ENCODE data around the gene NGB. TPM values are rescaled to one million over a fixed set of nuclear protein-coding genes. Genes with fewer than 3 reads are reported as not detected.
A peak's percentile ranks its signal among the peaks of the same experiment; 100 is the strongest.

NGB gene
- total and polyA plus RNA-seq, 7 experiments from 2014 or later = not detected

- ChIA-PET CTCF (interaction anchor here (0.6 kb wide), 1 partner anchor 281 kb away, joined by 3 read pairs; the partner anchor contains the start of gene IRF2BPL), POLR2A (interaction anchor here (0.7 kb wide), 1 partner anchor 13 kb away, joined by 3 read pairs; no protein-coding TSS in a partner anchor)
- Histone ChIP-seq H3K4me1 (ENCODE audit: control insufficient read depth in 2 of 2, insufficient read depth in 2 of 2, low read length in 2 of 2) (no peaks in the 10 kb centered on the region), H3K27me3 (ENCODE audit: control insufficient read depth in 2 of 2, insufficient read depth in 2 of 2, low read length in 2 of 2) (no peaks in the 10 kb centered on the region), H3K36me3 (ENCODE audit: control insufficient read depth in 2 of 3, insufficient read depth in 3 of 3, low read length in 3 of 3) (no peaks in the 10 kb centered on the region), H3K9me3 (ENCODE audit: control insufficient read depth in 2 of 3, low read length in 3 of 3) (no peaks in the 10 kb centered on the region), H3K27ac (ENCODE audit: low read depth, low read length) (no peak overlapping the region), H3K4me3 (ENCODE audit: low read length) (no peak overlapping the region)
- Mint-ChIP-seq H3K4me3 (no peak overlapping the region), H3K4me1 (peaks cover 0 to 7% (median 6%) of the 10 kb centered on the region in 7 donors), H3K36me3 (peaks cover 0 to 15% (median 0%) of the 10 kb centered on the region in 5 donors), H3K27me3 (no peaks in the 10 kb centered on the region), H3K9me3 (no peaks in the 10 kb centered on the region), H3K27ac (peak overlapping the region in 2 of 9 donors; percentile 30 to 63)
- intact Hi-C loops (cut with micrococcal nuclease) = loop anchor here in 1 of 2 donors (10.0 kb wide), 1 partner anchor 1256 kb away; no protein-coding TSS in a partner anchor
- ATAC-seq (no peak), DNase-seq (no peak)
Measured at GRCh38 chr14:77309131-77309530, 38.1 kb upstream of the NGB start.

DNA sequence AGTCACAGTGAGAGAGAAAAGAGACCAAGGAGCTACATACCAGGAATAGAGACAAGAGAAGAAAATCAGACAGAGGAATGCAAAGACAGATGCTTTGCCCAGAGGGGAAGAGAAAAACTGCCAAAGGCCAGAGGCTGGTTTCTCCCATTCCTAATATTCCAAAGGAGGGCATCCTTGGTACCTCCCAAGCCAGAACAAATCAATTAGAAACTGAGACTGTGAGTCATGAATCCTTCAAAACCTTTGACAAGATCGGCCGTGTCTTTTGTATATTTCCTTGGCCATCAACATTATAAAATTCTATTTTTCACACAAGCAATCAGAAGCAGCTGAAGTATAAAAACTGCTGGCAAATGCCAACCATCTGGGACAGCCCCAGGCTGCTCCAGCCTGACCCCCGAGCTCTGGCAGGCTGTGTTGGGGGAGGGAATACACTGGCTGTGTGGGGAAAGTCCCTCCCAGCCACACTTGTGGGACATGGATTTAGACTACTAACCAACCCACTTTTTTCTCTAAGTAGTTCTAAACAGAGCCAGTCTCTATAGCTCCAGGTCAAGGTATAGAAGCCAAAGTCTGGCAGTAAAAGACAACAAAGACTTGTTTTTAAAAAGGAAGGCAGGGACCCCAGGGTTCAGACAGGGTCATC, 36.0 kb upstream of the NGB start:
- Histone ChIP-seq H3K4me1 (ENCODE audit: control insufficient read depth in 2 of 2, insufficient read depth in 2 of 2, low read length in 2 of 2) (no peaks in the 10 kb centered on the region), H3K4me3 (ENCODE audit: low read length) (no peak overlapping the region), H3K9me3 (ENCODE audit: control insufficient read depth in 2 of 3, low read length in 3 of 3) (no peaks in the 10 kb centered on the region), H3K27me3 (ENCODE audit: control insufficient read depth in 2 of 2, insufficient read depth in 2 of 2, low read length in 2 of 2) (no peaks in the 10 kb centered on the region), H3K36me3 (ENCODE audit: control insufficient read depth in 2 of 3, insufficient read depth in 3 of 3, low read length in 3 of 3) (no peaks in the 10 kb centered on the region), H3K27ac (ENCODE audit: low read depth, low read length) (no peak overlapping the region)
- intact Hi-C loops (cut with micrococcal nuclease) = loop anchor here in 1 of 2 donors (10.0 kb wide), 1 partner anchor 1258 kb away; no protein-coding TSS in a partner anchor
- ATAC-seq = no peak
- CTCF ChIA-PET = interaction anchor here (1.0 to 1.9 kb wide), 2 partner anchors 9 to 19 kb away, joined by 3 to 10 read pairs; no protein-coding TSS in a partner anchor
- peaks cover 0 to 22% (median 6%) of the 10 kb centered on the region in 7 donors for H3K4me1 Mint-ChIP-seq
- no peaks in the 10 kb centered on the region for H3K27me3 Mint-ChIP-seq
- H3K36me3 Mint-ChIP-seq = peaks cover 0 to 21% (median 5%) of the 10 kb centered on the region in 5 donors
- no peaks in the 10 kb centered on the region for H3K9me3 Mint-ChIP-seq
- POLR2A ChIA-PET = no interaction called here
- DNase-seq = no peak
- H3K4me3 Mint-ChIP-seq = no peak overlapping the region
- H3K27ac Mint-ChIP-seq = no peak overlapping the region

DNA sequence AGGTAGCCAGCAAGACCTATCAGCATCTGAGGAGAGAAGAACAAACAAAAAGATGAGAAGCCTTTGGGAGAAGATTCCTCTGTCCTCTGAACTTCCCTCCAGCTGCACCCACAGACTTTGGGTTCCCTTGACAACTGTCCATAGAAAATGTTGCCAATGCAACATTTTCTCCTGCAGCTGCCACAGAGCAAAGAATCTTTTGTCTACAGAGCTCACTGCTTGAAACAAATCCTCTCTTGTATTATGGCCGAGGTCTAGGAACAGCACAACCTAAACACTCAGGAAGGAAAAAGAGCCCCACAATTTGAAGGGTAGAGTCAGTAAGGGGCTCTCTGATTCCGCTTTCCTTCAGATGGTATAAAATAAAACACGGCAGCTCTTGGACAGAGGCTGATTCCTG, 35.4 kb upstream of the NGB start:
- CTCF ChIA-PET = interaction anchor here (1.9 kb wide), 1 partner anchor 10 kb away, joined by 10 read pairs; no protein-coding TSS in a partner anchor
- no peak overlapping the region for H3K27ac Mint-ChIP-seq

DNA sequence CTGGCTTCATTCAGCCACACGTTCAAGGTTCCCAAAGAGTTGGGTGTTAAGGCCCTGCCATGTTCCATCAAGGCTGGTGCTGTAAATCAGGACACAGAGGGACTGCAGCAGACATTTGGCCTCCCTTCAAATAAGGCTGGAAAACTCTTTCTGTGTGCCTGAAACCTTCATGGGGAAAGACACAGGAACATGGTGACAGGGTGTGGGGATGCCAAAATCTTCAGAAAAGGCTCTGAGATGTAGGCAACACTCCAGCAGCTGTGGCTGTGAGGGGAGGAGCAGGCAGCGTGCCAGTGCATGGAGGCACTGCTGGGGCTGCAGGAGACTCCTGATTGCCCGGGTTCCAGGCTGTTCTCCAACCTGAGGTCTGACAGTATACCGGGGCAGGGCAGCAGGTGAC, 34.7 kb upstream of the NGB start:
- Histone ChIP-seq H3K4me1 (ENCODE audit: control insufficient read depth in 2 of 2, insufficient read depth in 2 of 2, low read length in 2 of 2) (no peaks in the 10 kb centered on the region), H3K27ac (ENCODE audit: low read depth, low read length) (no peak overlapping the region), H3K36me3 (ENCODE audit: control insufficient read depth in 2 of 3, insufficient read depth in 3 of 3, low read length in 3 of 3) (no peaks in the 10 kb centered on the region), H3K9me3 (ENCODE audit: control insufficient read depth in 2 of 3, low read length in 3 of 3) (no peaks in the 10 kb centered on the region), H3K27me3 (ENCODE audit: control insufficient read depth in 2 of 2, insufficient read depth in 2 of 2, low read length in 2 of 2) (no peaks in the 10 kb centered on the region), H3K4me3 (ENCODE audit: low read length) (no peak overlapping the region)
- Mint-ChIP-seq H3K36me3 (peaks cover 0 to 21% (median 5%) of the 10 kb centered on the region in 5 donors), H3K4me3 (no peak overlapping the region), H3K27me3 (no peaks in the 10 kb centered on the region), H3K27ac (no peak overlapping the region), H3K4me1 (peaks cover 0 to 22% (median 6%) of the 10 kb centered on the region in 7 donors), H3K9me3 (no peaks in the 10 kb centered on the region)
- DNase-seq (no peak), ATAC-seq (no peak)
- ChIA-PET CTCF (interaction anchor here (2.3 kb wide), 1 partner anchor 10 kb away, joined by 11 read pairs; no protein-coding TSS in a partner anchor), POLR2A (no interaction called here)
- intact Hi-C loops (cut with micrococcal nuclease) = loop anchor here in 1 of 2 donors (10.0 kb wide), 1 partner anchor 1259 kb away; no protein-coding TSS in a partner anchor

More for the DNA sequence above, 35.4 kb upstream of the NGB start:
- Mint-ChIP-seq H3K27me3 (no peaks in the 10 kb centered on the region), H3K9me3 (no peaks in the 10 kb centered on the region), H3K36me3 (peaks cover 0 to 21% (median 5%) of the 10 kb centered on the region in 5 donors), H3K4me3 (no peak overlapping the region), H3K4me1 (peaks cover 0 to 22% (median 6%) of the 10 kb centered on the region in 7 donors)
- H3K4me3 ChIP-seq (ENCODE audit: low read length) = no peak overlapping the region
- POLR2A ChIA-PET = no interaction called here
- no peak overlapping the region for H3K27ac ChIP-seq (ENCODE audit: low read depth, low read length)
- DNase-seq = no peak
- H3K36me3 ChIP-seq (ENCODE audit: control insufficient read depth in 2 of 3, insufficient read depth in 3 of 3, low read length in 3 of 3) = no peaks in the 10 kb centered on the region
- no peaks in the 10 kb centered on the region for H3K4me1 ChIP-seq (ENCODE audit: control insufficient read depth in 2 of 2, insufficient read depth in 2 of 2, low read length in 2 of 2)
- H3K9me3 ChIP-seq (ENCODE audit: control insufficient read depth in 2 of 3, low read length in 3 of 3) = no peaks in the 10 kb centered on the region
- H3K27me3 ChIP-seq (ENCODE audit: control insufficient read depth in 2 of 2, insufficient read depth in 2 of 2, low read length in 2 of 2) = no peaks in the 10 kb centered on the region
- ATAC-seq = no peak
- intact Hi-C loops (cut with micrococcal nuclease) = loop anchor here in 1 of 2 donors (10.0 kb wide), 1 partner anchor 1258 kb away; no protein-coding TSS in a partner anchor

DNA sequence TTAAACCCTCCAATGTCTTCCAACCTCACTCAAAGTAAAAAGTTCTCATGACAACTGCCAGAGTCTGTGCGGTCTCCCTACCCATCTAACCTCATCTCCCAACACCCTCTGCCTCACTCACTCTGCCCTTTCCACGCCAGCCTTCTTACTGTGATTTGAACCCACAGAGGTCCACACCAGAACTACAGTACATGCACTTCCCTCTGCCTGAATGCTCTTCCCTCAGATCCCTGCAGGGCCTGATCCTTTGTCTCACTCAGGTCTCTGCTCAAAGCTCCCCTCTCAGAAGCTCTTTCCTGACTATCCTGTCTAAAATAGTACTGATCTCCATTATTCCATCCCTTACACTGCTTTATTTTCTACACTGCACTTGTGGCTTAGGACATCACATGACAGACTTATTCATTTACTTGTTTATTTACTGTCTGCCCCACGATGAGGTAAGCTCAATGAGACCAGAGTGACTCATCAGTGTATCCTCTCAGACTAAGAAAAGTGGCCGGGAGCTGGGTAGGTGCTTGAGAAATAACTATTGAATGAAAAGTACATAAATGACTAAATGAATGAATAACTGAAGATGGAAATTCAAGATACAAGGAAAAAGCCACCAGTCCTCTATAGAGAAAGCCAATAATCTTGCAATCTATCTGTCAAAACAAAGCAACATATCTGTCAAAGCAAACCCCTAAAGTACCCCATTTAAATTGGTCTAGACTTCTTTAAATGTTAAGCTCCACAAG, 32.6 kb upstream of the NGB start:
- Mint-ChIP-seq H3K27ac (peak overlapping the region in 3 of 9 donors; percentile 9 to 80 (median 50)), H3K4me3 (peak overlapping the region in 1 of 10 donors; percentile 42), H3K36me3 (peaks cover 0 to 23% (median 6%) of the 10 kb centered on the region in 5 donors), H3K27me3 (no peaks in the 10 kb centered on the region), H3K4me1 (peaks cover 0 to 15% (median 0%) of the 10 kb centered on the region in 7 donors), H3K9me3 (no peaks in the 10 kb centered on the region)
- Histone ChIP-seq H3K36me3 (ENCODE audit: control insufficient read depth in 2 of 3, insufficient read depth in 3 of 3, low read length in 3 of 3) (no peaks in the 10 kb centered on the region), H3K27me3 (ENCODE audit: control insufficient read depth in 2 of 2, insufficient read depth in 2 of 2, low read length in 2 of 2) (no peaks in the 10 kb centered on the region), H3K9me3 (ENCODE audit: control insufficient read depth in 2 of 3, low read length in 3 of 3) (no peaks in the 10 kb centered on the region), H3K27ac (ENCODE audit: low read depth, low read length) (no peak overlapping the region), H3K4me1 (ENCODE audit: control insufficient read depth in 2 of 2, insufficient read depth in 2 of 2, low read length in 2 of 2) (no peaks in the 10 kb centered on the region), H3K4me3 (ENCODE audit: low read length) (no peak overlapping the region)
- ChIA-PET CTCF (interaction anchor here (0.5 to 2.3 kb wide), 4 partner anchors 9 to 263 kb away, joined by 3 to 11 read pairs (median 4); no protein-coding TSS in a partner anchor), POLR2A (no interaction called here)
- ATAC-seq (peak; percentile 71), DNase-seq (peak in 1 of 9 donors; percentile 49)
- intact Hi-C loops (cut with micrococcal nuclease) = loop anchor here (5.0 to 10.0 kb wide), 4 partner anchors 154 to 1294 kb away; partner anchors contain the start of genes AHSA1 (in 1 of the 2) and VIPAS39 (in 1 of the 2)

- Histone ChIP-seq H3K27me3 (ENCODE audit: control insufficient read depth in 2 of 2, insufficient read depth in 2 of 2, low read length in 2 of 2) (no peaks in the 10 kb centered on the region), H3K4me3 (ENCODE audit: low read length) (no peak overlapping the region), H3K27ac (ENCODE audit: low read depth, low read length) (no peak overlapping the region), H3K36me3 (ENCODE audit: control insufficient read depth in 2 of 3, insufficient read depth in 3 of 3, low read length in 3 of 3) (no peaks in the 10 kb centered on the region), H3K9me3 (ENCODE audit: control insufficient read depth in 2 of 3, low read length in 3 of 3) (no peaks in the 10 kb centered on the region), H3K4me1 (ENCODE audit: control insufficient read depth in 2 of 2, insufficient read depth in 2 of 2, low read length in 2 of 2) (no peaks in the 10 kb centered on the region)
- peaks cover 0 to 29% (median 12%) of the 10 kb centered on the region in 5 donors for H3K36me3 Mint-ChIP-seq
- no peak overlapping the region for H3K4me3 Mint-ChIP-seq
- intact Hi-C loops (cut with micrococcal nuclease) = loop anchor here (5.0 to 10.0 kb wide), 4 partner anchors 154 to 1294 kb away; partner anchors contain the start of genes AHSA1 (in 1 of the 2) and VIPAS39 (in 1 of the 2)
- ATAC-seq (peak; percentile 31), DNase-seq (peak in 1 of 9 donors; percentile 56)
- no peaks in the 10 kb centered on the region for H3K27me3 Mint-ChIP-seq
- H3K27ac Mint-ChIP-seq = peak overlapping the region in 2 of 9 donors; percentile 9 to 80
- H3K4me1 Mint-ChIP-seq = peaks cover 0 to 15% (median 0%) of the 10 kb centered on the region in 7 donors
- H3K9me3 Mint-ChIP-seq = no peaks in the 10 kb centered on the region
- CTCF ChIA-PET = interaction anchor here (0.5 kb wide), 1 partner anchor 263 kb away, joined by 4 read pairs; no protein-coding TSS in a partner anchor
- POLR2A ChIA-PET = no interaction called here
Measured at GRCh38 chr14:77302926-77303325, 31.9 kb upstream of the NGB start.

All from naive thymus-derived CD4-positive, alpha-beta T cell (primary cell).